Measurements from ENCODE around the gene RMDN2. TPM values are rescaled to one million over a fixed set of nuclear protein-coding genes. Genes with fewer than 3 reads are reported as not detected.
A peak's percentile ranks its signal among the peaks of the same experiment; 100 is the strongest.

The RMDN2 gene
- polyA plus RNA-seq, 3 donors = 7.0 to 14.3 (median 10.7) TPM

DNA sequence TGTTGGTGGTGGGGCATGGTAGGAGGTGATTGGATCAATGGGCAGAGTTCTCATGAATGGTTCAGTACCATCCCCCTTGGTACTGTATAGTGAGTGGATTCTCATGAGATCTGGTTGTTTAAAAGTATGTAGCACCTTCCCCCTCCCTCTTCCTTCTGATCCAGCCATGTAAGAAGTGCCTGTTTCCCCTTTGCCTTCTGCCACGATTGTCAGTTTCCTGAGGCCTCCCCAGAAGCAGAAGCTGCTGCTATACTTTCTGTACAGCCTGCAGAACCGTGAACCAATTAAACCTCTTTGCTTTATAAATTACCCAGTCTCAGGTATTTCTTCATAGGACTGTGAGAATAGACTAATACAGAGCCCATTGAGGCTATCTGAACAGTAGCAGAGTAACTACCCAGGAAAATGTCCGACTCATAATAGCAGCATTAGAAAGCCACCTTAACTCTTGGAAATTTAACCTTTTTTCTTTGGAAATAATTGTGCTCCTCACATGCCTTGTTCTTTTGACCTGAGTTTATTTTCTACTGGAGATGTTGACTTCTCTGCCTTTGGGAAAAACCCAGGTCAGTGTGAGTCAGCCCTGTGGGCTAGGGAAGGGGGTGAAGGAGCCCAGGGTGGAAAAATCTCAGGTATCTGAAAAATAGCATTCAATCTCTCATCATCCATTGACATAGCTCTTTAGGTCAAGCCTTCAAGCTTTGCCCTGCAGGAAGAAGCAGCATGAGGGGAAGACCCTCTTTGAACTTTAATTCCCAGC, 132.7 kb downstream of the RMDN2 start:
- Mint-ChIP-seq H3K36me3 (peaks cover 9 to 10% of the 10 kb centered on the region in 2 donors), H3K9me3 (peaks cover 0 to 4% (median 0%) of the 10 kb centered on the region in 7 donors), H3K27ac (no peak overlapping the region), H3K4me3 (no peak overlapping the region), H3K27me3 (ENCODE audit: low read depth in 3 of 3) (peaks cover 2 to 6% (median 6%) of the 10 kb centered on the region in 3 donors), H3K4me1 (peaks cover 11% of the 10 kb centered on the region)
- Histone ChIP-seq H3K27ac (ENCODE audit: low read depth in 1 of 2, low read length in 2 of 2) (no peak overlapping the region), H3K4me2 (replicated peaks; ENCODE audit: extremely low read depth, low read length, poor library complexity, severe bottlenecking) (no peak overlapping the region), H3K9me3 (replicated peaks in 1 of 2; ENCODE audit: control insufficient read depth in 1 of 2, insufficient read depth in 1 of 2, low read length in 2 of 2) (no peaks in the 10 kb centered on the region), H3K36me3 (replicated peaks in 1 of 2; ENCODE audit: control insufficient read depth in 1 of 2, insufficient read depth in 2 of 2, low read length in 2 of 2) (no peaks in the 10 kb centered on the region), H4K20me1 (ENCODE audit: insufficient read depth, low read length) (no peaks in the 10 kb centered on the region), H3K4me1 (ENCODE audit: control insufficient read depth in 1 of 2, insufficient read depth in 2 of 2, low read length in 2 of 2) (peaks cover 8 to 11% of the 10 kb centered on the region in 2 donors), H3K79me2 (ENCODE audit: insufficient read depth, low read length) (no peaks in the 10 kb centered on the region), H2AFZ (ENCODE audit: insufficient read depth, low read depth, low read length, poor library complexity, severe bottlenecking) (no peak overlapping the region), H3K9ac (ENCODE audit: insufficient read depth, low read length, poor library complexity, severe bottlenecking) (no peak overlapping the region), H3K4me3 (replicated peaks in 1 of 3; ENCODE audit: low read depth in 2 of 3, low read length in 3 of 3) (no peak overlapping the region), H3K27me3 (ENCODE audit: control insufficient read depth in 2 of 2, insufficient read depth in 2 of 2, low read length in 2 of 2) (peaks cover 0 to 2% of the 10 kb centered on the region in 2 donors)
- intact Hi-C loops (cut with micrococcal nuclease) = no loop called here
- peak in 2 of 3 donors; percentile 32 to 43 for DNase-seq
- TF ChIP-seq, protein P1, sequence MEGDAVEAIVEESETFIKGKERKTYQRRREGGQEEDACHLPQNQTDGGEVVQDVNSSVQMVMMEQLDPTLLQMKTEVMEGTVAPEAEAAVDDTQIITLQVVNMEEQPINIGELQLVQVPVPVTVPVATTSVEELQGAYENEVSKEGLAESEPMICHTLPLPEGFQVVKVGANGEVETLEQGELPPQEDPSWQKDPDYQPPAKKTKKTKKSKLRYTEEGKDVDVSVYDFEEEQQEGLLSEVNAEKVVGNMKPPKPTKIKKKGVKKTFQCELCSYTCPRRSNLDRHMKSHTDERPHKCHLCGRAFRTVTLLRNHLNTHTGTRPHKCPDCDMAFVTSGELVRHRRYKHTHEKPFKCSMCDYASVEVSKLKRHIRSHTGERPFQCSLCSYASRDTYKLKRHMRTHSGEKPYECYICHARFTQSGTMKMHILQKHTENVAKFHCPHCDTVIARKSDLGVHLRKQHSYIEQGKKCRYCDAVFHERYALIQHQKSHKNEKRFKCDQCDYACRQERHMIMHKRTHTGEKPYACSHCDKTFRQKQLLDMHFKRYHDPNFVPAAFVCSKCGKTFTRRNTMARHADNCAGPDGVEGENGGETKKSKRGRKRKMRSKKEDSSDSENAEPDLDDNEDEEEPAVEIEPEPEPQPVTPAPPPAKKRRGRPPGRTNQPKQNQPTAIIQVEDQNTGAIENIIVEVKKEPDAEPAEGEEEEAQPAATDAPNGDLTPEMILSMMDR (IDR thresholded peaks at IDR 0.05) = no peak
- no CpG with 5 or more reads among the region's 3 CpGs for WGBS (ENCODE audit: insufficient coverage)

DNA sequence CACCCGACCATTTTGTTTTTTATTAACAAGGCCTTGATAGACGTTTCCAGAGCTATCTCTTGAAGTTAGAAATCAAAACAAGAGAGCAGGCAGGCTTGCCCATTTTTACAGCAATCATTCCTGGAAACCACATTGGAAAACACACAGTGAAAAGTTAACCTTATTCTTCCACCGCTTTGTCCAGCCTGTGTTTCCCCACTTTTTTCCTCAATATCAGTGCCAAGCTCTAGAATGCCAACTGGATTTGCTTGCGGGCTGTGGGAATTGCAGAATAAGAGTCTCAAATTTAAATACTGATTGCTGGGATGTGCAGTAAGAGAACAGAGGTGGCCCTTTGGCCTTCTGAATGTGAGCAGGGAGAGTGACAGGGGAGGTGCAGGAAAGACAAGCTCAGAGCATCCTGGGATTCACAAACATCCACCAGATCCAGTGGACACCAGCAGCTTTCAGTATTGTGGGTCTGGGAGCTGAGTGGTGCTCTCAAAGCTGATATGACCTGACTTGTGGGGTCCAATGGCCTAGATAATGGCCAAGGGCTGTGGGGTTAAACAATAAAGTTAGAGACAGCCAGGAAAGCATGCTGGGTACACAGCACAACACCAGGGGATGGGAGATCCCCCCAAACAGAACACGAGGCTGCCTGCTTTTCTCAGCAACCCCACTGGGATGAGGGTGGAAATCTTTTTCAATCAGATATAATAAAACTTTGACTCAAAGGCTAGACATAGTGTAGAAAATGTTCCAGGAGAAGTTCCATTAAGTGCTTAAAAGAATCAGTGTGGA, 135.3 kb downstream of the RMDN2 start:
- H4K20me1 ChIP-seq (ENCODE audit: insufficient read depth, low read length) = peaks cover 16% of the 10 kb centered on the region
- Mint-ChIP-seq H3K36me3 (peaks cover 29 to 30% of the 10 kb centered on the region in 2 donors), H3K4me3 (no peak overlapping the region), H3K9me3 (peaks cover 0 to 2% (median 0%) of the 10 kb centered on the region in 7 donors), H3K27me3 (ENCODE audit: low read depth in 3 of 3) (peaks cover 0 to 4% (median 2%) of the 10 kb centered on the region in 3 donors), H3K4me1 (peaks cover 21% of the 10 kb centered on the region), H3K27ac (no peak overlapping the region)
- no peaks in the 10 kb centered on the region for H3K79me2 ChIP-seq (ENCODE audit: insufficient read depth, low read length)
- no peak overlapping the region for H3K4me3 ChIP-seq (replicated peaks in 1 of 3; ENCODE audit: low read depth in 2 of 3, low read length in 3 of 3)
- intact Hi-C loops (cut with micrococcal nuclease) = no loop called here
- peaks cover 0 to 2% of the 10 kb centered on the region in 2 donors for H3K27me3 ChIP-seq (ENCODE audit: control insufficient read depth in 2 of 2, insufficient read depth in 2 of 2, low read length in 2 of 2)
- no peak overlapping the region for H3K27ac ChIP-seq (ENCODE audit: low read depth in 1 of 2, low read length in 2 of 2)
- DNase-seq = no peak
- H3K36me3 ChIP-seq (replicated peaks in 1 of 2; ENCODE audit: control insufficient read depth in 1 of 2, insufficient read depth in 2 of 2, low read length in 2 of 2) = peaks cover 4 to 19% of the 10 kb centered on the region in 2 donors
- WGBS (ENCODE audit: insufficient coverage) = 100% methylated on average over 3 of the region's 5 CpGs
- TF ChIP-seq, protein P1 (IDR thresholded peaks at IDR 0.05) = no peak
- no peak overlapping the region for H3K9ac ChIP-seq (ENCODE audit: insufficient read depth, low read length, poor library complexity, severe bottlenecking)
- H3K4me2 ChIP-seq (replicated peaks; ENCODE audit: extremely low read depth, low read length, poor library complexity, severe bottlenecking) = no peak overlapping the region
- H2AFZ ChIP-seq (ENCODE audit: insufficient read depth, low read depth, low read length, poor library complexity, severe bottlenecking) = no peak overlapping the region
- H3K9me3 ChIP-seq (replicated peaks in 1 of 2; ENCODE audit: control insufficient read depth in 1 of 2, insufficient read depth in 1 of 2, low read length in 2 of 2) = no peaks in the 10 kb centered on the region
- H3K4me1 ChIP-seq (ENCODE audit: control insufficient read depth in 1 of 2, insufficient read depth in 2 of 2, low read length in 2 of 2) = peaks cover 11 to 12% of the 10 kb centered on the region in 2 donors

Data from CD14-positive monocyte (primary cell).